GM20000 (cell line): ENCODE data around the gene HMGB2.

Source experiments
- DNase-seq: peaks from one replicate; pipeline ENCODE4 v3.0.0; 2012; ENCODE audit warnings: low spot score
- CTCF ChIP-seq: IDR thresholded peaks from 2 replicates; pipeline ENCODE4 v1.5.1; 2012; ENCODE audit warnings: mild to moderate bottlenecking, control low read depth; ENCODE audit errors: extremely low read depth, missing control alignments

The HMGB2 gene

GRCh38 chr4:173287486-173287885 lies 46.7 kb downstream of the HMGB2 start:
- TF ChIP-seq CTCF = no peak
- DNase-seq = no peak

- DNase-seq = no peak
- no peak for TF ChIP-seq CTCF
Measured at GRCh38 chr4:173284463-173284862, 49.7 kb downstream of the HMGB2 start.

GRCh38 chr4:173282626-173283025 lies 51.5 kb downstream of the HMGB2 start:
- TF ChIP-seq CTCF = no peak
- DNase-seq = no peak

- no peak for DNase-seq
- no peak for TF ChIP-seq CTCF
Measured at GRCh38 chr4:173282256-173282562, 51.9 kb downstream of the HMGB2 start.

- no peak for DNase-seq
- no peak for TF ChIP-seq CTCF
Measured at GRCh38 chr4:173281406-173282255, 52.5 kb downstream of the HMGB2 start.
